A549 (cell line): ENCODE measurements around the gene ZNF326.

Experiments
- CHD4 ChIP-seq: fragments of 200-600 bp; sonication (generic); IDR thresholded peaks from 2 replicates; pipeline ENCODE4 v1.6.1; 2016; ENCODE audit warnings: antibody characterized with exemption, mild to moderate bottlenecking, borderline replicate concordance
- HMGXB4 ChIP-seq: fragments of 250-450 bp; sonication (Bioruptor Pico); IDR thresholded peaks from 2 replicates; pipeline ENCODE4 v1.5.0; 2021; ENCODE audit warnings: mild to moderate bottlenecking, moderate library complexity, borderline replicate concordance
- MAFK ChIP-seq: fragments of 450-650 bp; IDR thresholded peaks from 2 replicates; pipeline ENCODE4 v1.6.1; 2014; ENCODE audit not compliant: partially characterized antibody
- TF ChIP-seq, protein P1 (sequence below): fragments of >200 bp; sonication (Bioruptor Twin); formaldehyde crosslinking; IDR thresholded peaks from 3 replicates; pipeline ENCODE4 v1.5.1; 2016

GRCh38 chr1:89990976-89991831, 3.7 kb upstream of the ZNF326 start:
- TF ChIP-seq CHD4 (no peak), MAFK (no peak), HMGXB4 (CRISPR knock-in tag) (no peak)
- TF ChIP-seq, protein P1, sequence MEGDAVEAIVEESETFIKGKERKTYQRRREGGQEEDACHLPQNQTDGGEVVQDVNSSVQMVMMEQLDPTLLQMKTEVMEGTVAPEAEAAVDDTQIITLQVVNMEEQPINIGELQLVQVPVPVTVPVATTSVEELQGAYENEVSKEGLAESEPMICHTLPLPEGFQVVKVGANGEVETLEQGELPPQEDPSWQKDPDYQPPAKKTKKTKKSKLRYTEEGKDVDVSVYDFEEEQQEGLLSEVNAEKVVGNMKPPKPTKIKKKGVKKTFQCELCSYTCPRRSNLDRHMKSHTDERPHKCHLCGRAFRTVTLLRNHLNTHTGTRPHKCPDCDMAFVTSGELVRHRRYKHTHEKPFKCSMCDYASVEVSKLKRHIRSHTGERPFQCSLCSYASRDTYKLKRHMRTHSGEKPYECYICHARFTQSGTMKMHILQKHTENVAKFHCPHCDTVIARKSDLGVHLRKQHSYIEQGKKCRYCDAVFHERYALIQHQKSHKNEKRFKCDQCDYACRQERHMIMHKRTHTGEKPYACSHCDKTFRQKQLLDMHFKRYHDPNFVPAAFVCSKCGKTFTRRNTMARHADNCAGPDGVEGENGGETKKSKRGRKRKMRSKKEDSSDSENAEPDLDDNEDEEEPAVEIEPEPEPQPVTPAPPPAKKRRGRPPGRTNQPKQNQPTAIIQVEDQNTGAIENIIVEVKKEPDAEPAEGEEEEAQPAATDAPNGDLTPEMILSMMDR = no peak
